Measurements from ENCODE around the gene COL13A1.

Gene COL13A1

DNA sequence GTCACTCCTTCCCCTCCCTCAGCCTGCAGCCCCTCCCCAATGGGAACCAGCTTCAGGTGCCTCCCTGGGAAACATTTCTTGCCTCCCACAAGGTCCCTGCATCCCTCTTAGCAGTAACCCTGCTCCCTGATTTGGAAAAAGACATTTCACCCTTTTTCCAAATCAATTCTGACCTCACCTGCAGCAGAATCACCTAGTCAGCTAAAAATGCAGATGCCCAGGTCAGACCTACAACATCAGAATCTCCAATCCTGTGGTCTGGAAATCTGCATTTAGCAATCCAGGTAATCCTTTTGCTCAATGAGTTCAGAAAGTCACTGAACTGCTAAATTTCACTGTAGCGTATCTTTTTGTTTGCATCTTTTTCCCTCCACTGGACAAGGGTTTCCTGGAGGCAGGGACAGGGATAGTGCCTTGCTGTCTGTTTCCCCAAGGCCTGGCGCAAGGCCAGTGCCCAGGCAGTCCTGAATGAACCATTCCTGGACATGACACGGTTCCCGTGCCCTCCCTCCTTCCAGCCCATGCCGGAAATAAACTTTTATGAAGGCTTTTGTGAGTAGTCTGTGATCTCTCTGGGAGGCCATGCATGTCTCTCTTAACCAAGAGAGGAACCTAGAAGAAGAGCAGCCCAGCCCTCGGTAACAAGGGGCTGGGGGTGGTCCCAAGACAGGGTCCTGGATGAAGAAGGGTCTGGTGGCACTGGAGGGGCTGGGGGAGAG, 44.0 kb downstream of the COL13A1 start:
- no peak for DNase-seq (ENCODE audit: low spot score)

GRCh38 chr10:69846293-69846921, 44.7 kb downstream of the COL13A1 start:
- no peak for DNase-seq (ENCODE audit: low spot score)

- no peak for DNase-seq (ENCODE audit: low spot score)
Observed at GRCh38 chr10:69847458-69847857, 45.8 kb downstream of the COL13A1 start.

- no peak for DNase-seq (ENCODE audit: low spot score)
Observed at GRCh38 chr10:69847883-69848282, 46.2 kb downstream of the COL13A1 start.

GRCh38 chr10:69848454-69848853, 46.7 kb downstream of the COL13A1 start:
- DNase-seq (ENCODE audit: low spot score), result no peak

DNA sequence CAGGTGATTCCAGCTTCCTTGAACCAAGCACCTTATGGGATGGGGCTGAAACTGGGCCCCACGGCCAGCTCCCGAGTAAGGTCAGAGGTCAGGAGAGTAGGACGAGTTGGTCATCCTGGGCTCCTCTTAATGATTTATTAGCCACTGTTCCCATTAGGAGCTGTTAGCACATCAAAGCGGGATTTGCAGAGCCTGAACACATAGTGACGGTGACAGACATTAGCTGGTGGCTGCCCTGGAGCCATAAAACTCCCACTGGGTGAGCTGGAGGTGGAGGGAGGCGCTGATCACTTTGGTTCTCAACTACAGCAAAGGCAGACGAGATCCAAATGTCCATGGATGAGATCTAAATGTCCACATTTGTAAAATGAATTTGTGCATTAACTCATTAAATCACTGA, 48.1 kb downstream of the COL13A1 start:
- no peak for DNase-seq (ENCODE audit: low spot score)

GRCh38 chr10:69850440-69850839, 48.7 kb downstream of the COL13A1 start:
- DNase-seq (ENCODE audit: low spot score), result no peak

DNA sequence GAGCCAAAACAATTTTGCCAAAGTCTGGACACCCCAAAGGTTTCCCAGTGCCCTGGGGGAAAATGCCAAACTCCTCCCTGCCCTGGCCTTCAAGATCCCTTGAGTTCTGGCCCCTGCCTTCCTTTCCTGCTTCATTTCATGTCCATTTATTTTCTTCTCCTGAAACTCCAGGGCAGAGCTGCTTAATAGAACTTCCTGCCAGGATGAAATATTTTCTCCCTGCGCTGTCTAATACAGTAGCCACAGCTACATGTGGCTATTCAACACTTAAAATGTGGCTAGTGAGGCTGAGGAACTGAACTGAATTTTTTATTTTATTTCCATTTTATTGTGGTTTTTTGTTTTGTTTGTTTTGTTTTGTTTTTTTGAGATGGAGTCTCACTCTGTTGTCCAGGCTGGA, 49.6 kb downstream of the COL13A1 start:
- DNase-seq (ENCODE audit: low spot score), result no peak

GRCh38 chr10:69853064-69853463, 51.4 kb downstream of the COL13A1 start:
- DNase-seq (ENCODE audit: low spot score), result no peak

- DNase-seq (ENCODE audit: low spot score), result no peak
Observed at GRCh38 chr10:69854511-69855345, 53.0 kb downstream of the COL13A1 start.

DNA sequence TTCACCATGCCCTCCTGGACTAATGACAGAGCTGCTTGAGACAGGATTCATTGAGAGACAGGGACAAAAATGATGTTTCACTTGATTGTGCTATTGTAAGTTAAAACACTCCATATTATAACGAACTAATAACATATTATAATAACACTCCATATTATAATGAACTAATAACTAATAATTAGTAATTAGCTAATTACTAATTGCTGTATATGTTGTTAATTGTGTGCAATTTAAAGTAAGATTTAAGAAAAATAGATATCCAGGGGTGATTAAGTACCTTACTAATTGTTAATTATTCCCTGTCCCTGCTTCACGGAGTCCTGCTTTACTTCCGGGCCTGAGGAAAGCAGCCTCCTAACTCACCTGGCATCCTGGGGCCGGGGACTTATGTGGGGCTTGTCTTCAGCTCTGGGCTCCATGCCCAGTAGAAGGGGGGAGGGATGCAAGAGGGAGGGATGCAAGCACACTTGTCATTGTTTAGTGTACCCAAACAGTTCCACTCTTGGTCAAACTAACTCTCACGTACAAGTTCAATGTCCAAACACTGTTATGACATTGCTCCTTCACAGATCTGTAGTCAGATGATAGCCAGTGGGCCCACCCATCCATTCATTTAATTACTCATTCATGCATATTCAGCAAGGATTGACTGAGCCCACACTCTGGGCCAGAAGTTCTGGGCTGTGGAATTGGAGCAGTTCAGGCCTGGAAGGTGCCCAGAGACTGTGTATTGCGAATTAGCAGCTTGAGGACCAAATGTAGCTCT, 53.8 kb downstream of the COL13A1 start:
- DNase-seq (ENCODE audit: low spot score), result no peak

GRCh38 chr10:69856601-69857166, 55.0 kb downstream of the COL13A1 start:
- no peak for DNase-seq (ENCODE audit: low spot score)

DNA sequence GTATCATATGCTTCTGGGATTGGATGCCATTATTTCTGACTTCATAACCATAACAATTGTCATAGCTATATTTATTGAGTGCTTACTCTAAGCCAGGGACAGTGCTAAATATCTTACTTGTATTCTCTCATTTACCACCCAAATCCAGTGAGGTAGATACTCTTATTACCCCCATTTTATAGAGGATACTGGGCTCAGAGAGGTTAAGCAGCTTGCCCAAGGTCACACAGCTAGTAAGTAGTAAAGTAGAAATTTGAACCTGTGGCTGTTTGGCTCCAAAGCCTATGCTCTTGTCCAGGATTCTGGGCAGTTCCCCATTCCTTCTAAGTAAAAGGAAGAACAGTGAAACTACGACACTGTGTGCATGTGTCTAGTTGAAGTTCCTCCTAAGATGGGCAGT, 56.5 kb downstream of the COL13A1 start:
- no peak for DNase-seq (ENCODE audit: low spot score)

DNA sequence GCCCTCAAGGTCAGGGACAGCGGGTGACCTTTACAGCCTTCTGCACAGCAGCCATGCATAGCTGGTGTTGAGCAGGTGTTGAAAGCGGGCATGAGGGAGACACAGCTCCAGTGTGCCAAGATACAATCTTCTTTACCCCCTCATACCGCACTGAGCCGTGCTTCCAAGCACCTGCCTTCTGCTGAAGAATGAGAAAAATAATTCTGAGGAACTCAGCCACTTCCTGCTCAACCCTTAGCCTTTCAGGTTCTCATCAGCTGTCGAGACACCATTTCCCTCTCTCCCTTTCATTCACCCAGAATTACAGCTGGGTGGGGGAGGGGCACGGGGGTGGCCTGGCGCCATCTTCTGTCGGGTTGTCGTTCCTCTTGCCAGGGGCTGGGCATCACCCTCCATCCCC, 58.6 kb downstream of the COL13A1 start:
- DNase-seq (ENCODE audit: low spot score), result no peak

- DNase-seq (ENCODE audit: low spot score), result no peak
Observed at GRCh38 chr10:69861251-69862240, 59.8 kb downstream of the COL13A1 start.

GRCh38 chr10:69862882-69863530, 61.3 kb downstream of the COL13A1 start:
- no peak for DNase-seq (ENCODE audit: low spot score)

GRCh38 chr10:69863580-69863979, 61.9 kb downstream of the COL13A1 start:
- DNase-seq (ENCODE audit: low spot score), result no peak

- no peak for DNase-seq (ENCODE audit: low spot score)
Observed at GRCh38 chr10:69864321-69864720, 62.6 kb downstream of the COL13A1 start.

DNA sequence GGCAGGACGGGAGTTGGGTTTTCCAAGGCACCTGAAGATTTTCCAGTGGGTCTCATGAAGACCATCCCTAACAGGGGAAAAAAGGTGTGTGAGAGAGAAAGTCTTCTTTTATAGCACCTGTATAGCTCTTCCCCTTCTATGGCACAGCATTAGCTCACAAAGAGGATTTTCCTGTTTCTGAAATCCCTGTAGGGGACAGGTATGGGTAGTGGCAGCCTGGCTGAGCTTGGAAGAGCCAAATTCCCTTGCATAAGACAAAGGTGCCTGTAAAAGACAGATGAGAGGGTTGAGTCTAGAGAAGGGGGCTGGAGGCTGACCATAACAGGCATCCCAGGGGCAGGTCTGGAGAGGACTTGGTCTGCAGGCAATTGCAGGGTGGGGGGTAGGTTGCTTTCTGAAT, 63.7 kb downstream of the COL13A1 start:
- DNase-seq (ENCODE audit: low spot score), result no peak

DNA sequence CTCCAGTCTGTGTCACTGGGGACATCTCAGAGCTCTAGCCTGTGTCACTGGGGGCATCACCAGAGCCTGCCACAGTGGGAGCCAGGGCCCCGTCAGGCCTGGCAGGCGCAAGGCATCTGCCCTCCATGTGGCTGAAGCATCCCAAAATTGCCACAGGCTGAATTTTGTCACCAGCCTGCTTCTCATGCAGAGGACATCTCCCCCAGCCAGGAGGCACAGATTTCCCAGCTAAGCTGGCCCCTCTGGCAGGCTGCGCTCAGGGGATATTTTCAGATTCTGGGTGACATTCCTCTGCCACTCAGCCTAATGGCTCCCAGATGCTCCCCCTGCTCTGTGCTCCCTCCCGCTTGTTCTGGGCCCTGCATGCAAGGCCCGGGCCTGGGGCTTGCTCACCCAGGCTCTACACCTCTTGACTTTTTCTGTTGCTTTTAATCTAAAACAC, 64.6 kb downstream of the COL13A1 start:
- no peak for DNase-seq (ENCODE audit: low spot score)

Measured in iPS-NIHi11 (cell line).